Smooth muscle cell (in vitro differentiated cells): ENCODE data around the gene BACH2. TPM values are rescaled to one million over a fixed set of nuclear protein-coding genes. Genes with fewer than 3 reads are reported as not detected.
"Not testable (repeated sequence)": the region's sequence is repeated elsewhere in the genome, so short reads cannot be mapped to it uniquely, and the experiment has no call there.

Experiments used
- DNase-seq: peaks from one replicate; lab custom pipeline; 2025; ENCODE audit not compliant: unreplicated experiment; lab: John Stamatoyannopoulos, UW
- H2AFZ ChIP-seq: fragments of 200-600 bp; sonication (generic); 2 replicates; pipeline ENCODE4 v1.6.0; 2016; ENCODE audit warnings: antibody characterized with exemption, low read depth, mild to moderate bottlenecking
- H3F3A ChIP-seq: fragments of 200-600 bp; sonication (generic); 2 replicates; pipeline ENCODE4 v1.6.0; 2017; ENCODE audit warnings: antibody characterized with exemption, low read depth
- H3K27ac ChIP-seq: fragments of 200-600 bp; sonication (generic); 2 replicates; pipeline ENCODE4 v1.5.1; 2016; ENCODE audit warnings: low read depth, mild to moderate bottlenecking
- H3K27me3 ChIP-seq: fragments of 200-600 bp; sonication (generic); 2 replicates; pipeline ENCODE4 v1.6.1; 2016; ENCODE audit warnings: low read depth, mild to moderate bottlenecking
- H3K36me3 ChIP-seq: fragments of 200-600 bp; sonication (generic); 2 replicates; pipeline ENCODE4 v1.5.1; 2016; ENCODE audit warnings: low read depth
- H3K4me1 ChIP-seq: fragments of 200-600 bp; sonication (generic); 2 replicates; pipeline ENCODE4 v1.5.1; 2016; ENCODE audit warnings: low read depth
- H3K4me2 ChIP-seq: fragments of 200-600 bp; sonication (generic); 2 replicates; pipeline ENCODE4 v1.6.0; 2016; ENCODE audit warnings: mild to moderate bottlenecking
- H3K4me3 ChIP-seq: fragments of 200-600 bp; sonication (generic); 2 replicates; pipeline ENCODE4 v1.5.1; 2016; ENCODE audit warnings: mild to moderate bottlenecking
- H3K79me2 ChIP-seq: fragments of 200-600 bp; sonication (generic); 2 replicates; pipeline ENCODE4 v1.6.0; 2016; ENCODE audit warnings: low read depth, mild to moderate bottlenecking
- H3K9ac ChIP-seq: fragments of 200-600 bp; sonication (generic); 2 replicates; pipeline ENCODE4 v1.6.0; 2016; ENCODE audit warnings: low read depth
- H3K9me3 ChIP-seq: fragments of 200-600 bp; sonication (generic); replicated peaks from 2 replicates; pipeline ENCODE4 v1.5.1; 2016; ENCODE audit warnings: low read depth
- H4K20me1 ChIP-seq: fragments of 200-600 bp; sonication (generic); 2 replicates; pipeline ENCODE4 v1.6.0; 2016; ENCODE audit warnings: low read depth
- CTCF ChIP-seq: fragments of 200-600 bp; sonication (generic); IDR thresholded peaks from 2 replicates; pipeline ENCODE4 v1.5.1; 2017; ENCODE audit warnings: borderline replicate concordance, mild to moderate bottlenecking, antibody characterized with exemption; ENCODE audit not compliant: insufficient read depth, poor library complexity, severe bottlenecking
- WGBS: methylation state at CpG from one replicate; pipeline ENCODE4 v1.1.7; 2016; ENCODE audit warnings: low lambda C conversion rate; 5-methylcytosine and 5-hydroxymethylcytosine counted together
- polyA plus RNA-seq: library from polyadenylated mRNA; unstranded; fragments of >200 nt; fragmentation: Nextera tagmentation; extraction: Ambion mirVana; gene quantifications from 2 replicates; pipeline ENCODE4 v1.2.1, GENCODE V29; 2016
- total RNA-seq: library from RNA; depleted of rRNA; stranded (reverse); fragments of >200 nt; gene quantifications from 2 replicates; pipeline ENCODE4 v1.2.3, GENCODE V29; 2014

Gene BACH2
- total and polyA plus RNA-seq, 2 experiments from 2014 or later = 3.0 to 4.5 TPM

- no peaks in the 10 kb centered on the region for H3K4me1 ChIP-seq
- peaks cover 5% of the 10 kb centered on the region for H3K79me2 ChIP-seq
- H3K36me3 ChIP-seq = peaks cover 5% of the 10 kb centered on the region
- no peak for TF ChIP-seq CTCF
- H3K9ac ChIP-seq = no peak overlapping the region
- no peak overlapping the region for H3K4me2 ChIP-seq
- peaks cover 5% of the 10 kb centered on the region for H3K9me3 ChIP-seq
- no peaks in the 10 kb centered on the region for H3K27me3 ChIP-seq
- H2AFZ ChIP-seq = no peak overlapping the region
- H4K20me1 ChIP-seq = no peaks in the 10 kb centered on the region
- no peaks in the 10 kb centered on the region for H3F3A ChIP-seq
- DNase-seq = no peak
- no peak overlapping the region for H3K27ac ChIP-seq
- no peak overlapping the region for H3K4me3 ChIP-seq
- WGBS = 63% methylated on average over 1 of the region's 1 CpG
Observed at GRCh38 chr6:90118069-90118468, 178.6 kb downstream of the BACH2 start.

- H2AFZ ChIP-seq, H3K9me3 ChIP-seq, H3K4me3 ChIP-seq, H4K20me1 ChIP-seq, H3K4me2 ChIP-seq, H3K9ac ChIP-seq, H3F3A ChIP-seq, H3K27ac ChIP-seq, H3K36me3 ChIP-seq, H3K4me1 ChIP-seq, DNase-seq, H3K79me2 ChIP-seq, H3K27me3 ChIP-seq: not testable (repeated sequence)
- WGBS = 96% methylated on average over 3 of the region's 3 CpGs
Observed at GRCh38 chr6:90116126-90116525, 180.5 kb downstream of the BACH2 start.

GRCh38 chr6:90113389-90113788, 183.3 kb downstream of the BACH2 start:
- Histone ChIP-seq H3K79me2 (peaks cover 5% of the 10 kb centered on the region), H3K4me2 (no peak overlapping the region), H3F3A (no peaks in the 10 kb centered on the region), H4K20me1 (no peaks in the 10 kb centered on the region), H3K27ac (no peak overlapping the region), H3K4me3 (no peak overlapping the region), H2AFZ (no peak overlapping the region), H3K36me3 (peaks cover 7% of the 10 kb centered on the region), H3K9me3 (peaks cover 8% of the 10 kb centered on the region), H3K27me3 (no peaks in the 10 kb centered on the region), H3K4me1 (no peaks in the 10 kb centered on the region), H3K9ac (no peak overlapping the region)
- DNase-seq = no peak
- TF ChIP-seq CTCF = no peak

GRCh38 chr6:90111387-90111786, 185.3 kb downstream of the BACH2 start:
- Histone ChIP-seq H3K4me2 (no peak overlapping the region), H3K9me3 (peaks cover 8% of the 10 kb centered on the region), H3K79me2 (peaks cover 5% of the 10 kb centered on the region), H4K20me1 (no peaks in the 10 kb centered on the region), H3K27ac (no peak overlapping the region), H3K27me3 (no peaks in the 10 kb centered on the region), H2AFZ (no peak overlapping the region), H3K36me3 (peaks cover 7% of the 10 kb centered on the region), H3F3A (no peaks in the 10 kb centered on the region), H3K9ac (no peak overlapping the region), H3K4me3 (no peak overlapping the region), H3K4me1 (no peaks in the 10 kb centered on the region)
- no peak for TF ChIP-seq CTCF
- WGBS = 90% methylated on average over 2 of the region's 2 CpGs
- DNase-seq = no peak
